ENCODE measurements around the gene PPP2R2D. TPM values are rescaled to one million over a fixed set of nuclear protein-coding genes. Genes with fewer than 3 reads are reported as not detected.
A peak's percentile ranks its signal among the peaks of the same experiment; 100 is the strongest.

PPP2R2D gene
- 10 to 100 TPM; 31.6 to 32.3 TPM for total RNA-seq

DNA sequence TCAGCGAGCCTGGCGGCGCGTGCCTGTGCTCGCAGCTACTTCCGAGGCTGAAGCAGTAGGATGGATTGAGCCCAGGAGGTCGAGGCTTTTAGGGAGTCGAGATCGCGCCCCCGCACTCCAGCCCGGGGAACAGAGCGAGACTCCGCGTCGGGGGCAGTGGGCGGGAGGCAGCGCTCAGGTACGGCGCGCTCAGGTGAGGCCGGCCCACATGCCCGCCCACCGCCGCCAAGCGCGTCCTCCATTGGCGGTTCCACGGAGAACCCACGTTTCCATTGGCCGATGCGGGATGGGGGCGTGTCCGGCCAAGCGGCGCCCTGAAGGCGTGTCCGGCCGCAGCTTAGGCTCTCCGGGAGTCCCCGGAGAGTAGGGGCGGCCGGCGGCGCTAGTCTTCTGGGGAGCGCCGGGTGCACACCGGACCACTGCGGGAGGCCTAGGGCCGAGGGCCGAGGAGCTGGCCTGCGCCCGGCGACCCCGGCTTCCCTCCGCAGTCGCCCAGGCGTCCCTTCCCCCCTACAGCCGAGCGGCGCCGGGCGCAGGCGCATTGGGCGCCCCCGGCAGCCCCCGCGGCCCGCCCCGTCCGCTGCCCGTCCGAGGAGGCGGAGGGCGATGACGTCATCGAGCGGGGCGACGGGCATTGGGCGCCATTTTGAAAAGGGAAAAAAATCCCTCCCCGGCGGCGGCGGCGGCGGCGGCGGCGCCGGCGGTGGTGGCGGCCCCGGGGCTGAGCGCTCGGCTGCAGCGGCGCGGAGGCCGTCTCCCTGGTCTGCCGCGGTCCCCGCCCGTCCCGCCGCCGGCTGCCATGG, at the start of gene PPP2R2D:
PPP2R2D (plus strand) TSS at position 659 of the 803 bp plus-strand sequence; CDS start at position 800, 141 bp downstream.
- Mint-ChIP-seq H3K36me3 (ENCODE audit: low read depth) (peaks cover 13% of the 10 kb centered on the region), H3K27ac (peak within 1 kb of the TSS; percentile 90), H3K27me3 (peaks cover 6% of the 10 kb centered on the region), H3K4me3 (peak within 1 kb of the TSS; percentile 92), H3K9me3 (no peaks in the 10 kb centered on the region), H3K4me1 (ENCODE audit: low read depth) (peaks cover 58% of the 10 kb centered on the region)
- POLR2A ChIA-PET, result interaction anchor here (1.3 to 2.3 kb wide), 3 partner anchors 9 to 44 kb away, joined by 5 to 8 read pairs (median 5); no protein-coding TSS in a partner anchor
- TF ChIP-seq, protein P1, sequence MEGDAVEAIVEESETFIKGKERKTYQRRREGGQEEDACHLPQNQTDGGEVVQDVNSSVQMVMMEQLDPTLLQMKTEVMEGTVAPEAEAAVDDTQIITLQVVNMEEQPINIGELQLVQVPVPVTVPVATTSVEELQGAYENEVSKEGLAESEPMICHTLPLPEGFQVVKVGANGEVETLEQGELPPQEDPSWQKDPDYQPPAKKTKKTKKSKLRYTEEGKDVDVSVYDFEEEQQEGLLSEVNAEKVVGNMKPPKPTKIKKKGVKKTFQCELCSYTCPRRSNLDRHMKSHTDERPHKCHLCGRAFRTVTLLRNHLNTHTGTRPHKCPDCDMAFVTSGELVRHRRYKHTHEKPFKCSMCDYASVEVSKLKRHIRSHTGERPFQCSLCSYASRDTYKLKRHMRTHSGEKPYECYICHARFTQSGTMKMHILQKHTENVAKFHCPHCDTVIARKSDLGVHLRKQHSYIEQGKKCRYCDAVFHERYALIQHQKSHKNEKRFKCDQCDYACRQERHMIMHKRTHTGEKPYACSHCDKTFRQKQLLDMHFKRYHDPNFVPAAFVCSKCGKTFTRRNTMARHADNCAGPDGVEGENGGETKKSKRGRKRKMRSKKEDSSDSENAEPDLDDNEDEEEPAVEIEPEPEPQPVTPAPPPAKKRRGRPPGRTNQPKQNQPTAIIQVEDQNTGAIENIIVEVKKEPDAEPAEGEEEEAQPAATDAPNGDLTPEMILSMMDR (IDR thresholded peaks at IDR 0.05), result no peak
- CTCF ChIA-PET, result interaction anchor here (0.9 to 2.9 kb wide), 7 partner anchors 11 to 122 kb away, joined by 3 to 17 read pairs (median 5); no protein-coding TSS in a partner anchor
- intact Hi-C loops (cut with micrococcal nuclease), result loop anchor here (5.0 kb wide), 1 partner anchor 82 kb away; the partner anchor contains the start of gene BNIP3
- ATAC-seq (peak; percentile 84), DNase-seq (peak; percentile 95)

DNA sequence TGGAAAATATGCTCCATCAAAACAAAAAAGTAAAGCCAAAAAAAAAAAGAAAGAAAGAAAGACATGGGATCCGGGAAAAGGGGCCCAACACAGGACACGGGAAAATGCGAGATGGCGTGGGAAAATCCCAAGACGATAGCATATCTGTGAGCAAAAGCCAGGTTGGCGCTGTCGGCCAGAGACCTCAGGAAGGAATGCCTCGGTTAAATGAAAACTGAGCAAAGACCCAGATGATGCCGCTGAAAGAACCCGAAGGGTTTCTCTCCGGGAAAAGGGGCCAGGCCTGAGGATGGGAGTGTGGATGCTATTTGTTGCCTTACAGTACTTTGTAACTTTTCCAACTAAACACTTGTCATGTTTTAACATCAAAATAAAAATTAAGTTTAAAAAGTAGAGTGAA, 49.5 kb upstream of the PPP2R2D start:
- ChIA-PET POLR2A (no interaction called here), CTCF (no interaction called here)
- Mint-ChIP-seq H3K4me3 (no peak overlapping the region), H3K36me3 (ENCODE audit: low read depth) (no peaks in the 10 kb centered on the region), H3K9me3 (peaks cover 4% of the 10 kb centered on the region), H3K27ac (no peak overlapping the region), H3K4me1 (ENCODE audit: low read depth) (no peaks in the 10 kb centered on the region), H3K27me3 (no peaks in the 10 kb centered on the region)
- no peak for ATAC-seq
- no peak for DNase-seq
- TF ChIP-seq, protein P1 (IDR thresholded peaks at IDR 0.05), result no peak
- intact Hi-C loops (cut with micrococcal nuclease), result no loop called here

DNA sequence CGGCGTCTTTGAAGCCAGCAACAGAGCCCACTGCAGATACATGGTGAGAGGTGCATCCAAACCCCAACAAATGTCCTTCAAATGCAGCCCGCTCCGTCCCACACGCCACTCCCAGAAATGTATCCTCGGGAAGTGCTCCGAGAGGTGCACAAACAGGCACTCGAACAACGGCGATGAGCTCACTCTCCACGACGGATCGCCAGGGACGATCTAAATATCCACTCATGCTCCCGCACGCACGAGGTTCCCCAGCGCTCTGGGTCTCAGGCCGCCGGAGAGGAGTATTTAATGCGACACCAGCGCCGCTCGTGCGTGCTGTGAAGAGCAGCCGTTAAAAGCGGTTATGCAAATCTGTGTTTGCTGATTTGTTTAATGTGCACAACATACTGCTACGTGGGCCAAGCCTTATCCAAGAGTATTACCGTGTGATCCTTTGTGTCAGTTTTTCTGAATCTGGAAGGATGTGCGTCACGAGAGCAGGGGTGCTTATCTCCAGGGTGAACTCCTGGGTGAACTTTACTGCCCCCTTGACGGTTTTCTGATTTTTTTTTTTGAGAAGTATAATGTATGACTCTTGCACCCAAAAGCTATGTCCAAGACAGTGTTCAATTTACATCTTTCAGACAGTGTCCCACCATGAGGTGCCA, 48.5 kb upstream of the PPP2R2D start:
- Mint-ChIP-seq H3K36me3 (ENCODE audit: low read depth) (no peaks in the 10 kb centered on the region), H3K9me3 (peaks cover 4% of the 10 kb centered on the region), H3K27ac (no peak overlapping the region), H3K4me3 (no peak overlapping the region), H3K27me3 (no peaks in the 10 kb centered on the region), H3K4me1 (ENCODE audit: low read depth) (no peaks in the 10 kb centered on the region)
- intact Hi-C loops (cut with micrococcal nuclease), result no loop called here
- ChIA-PET CTCF (no interaction called here), POLR2A (no interaction called here)
- DNase-seq (no peak), ATAC-seq (no peak)
- TF ChIP-seq, protein P1 (IDR thresholded peaks at IDR 0.05), result no peak

DNA sequence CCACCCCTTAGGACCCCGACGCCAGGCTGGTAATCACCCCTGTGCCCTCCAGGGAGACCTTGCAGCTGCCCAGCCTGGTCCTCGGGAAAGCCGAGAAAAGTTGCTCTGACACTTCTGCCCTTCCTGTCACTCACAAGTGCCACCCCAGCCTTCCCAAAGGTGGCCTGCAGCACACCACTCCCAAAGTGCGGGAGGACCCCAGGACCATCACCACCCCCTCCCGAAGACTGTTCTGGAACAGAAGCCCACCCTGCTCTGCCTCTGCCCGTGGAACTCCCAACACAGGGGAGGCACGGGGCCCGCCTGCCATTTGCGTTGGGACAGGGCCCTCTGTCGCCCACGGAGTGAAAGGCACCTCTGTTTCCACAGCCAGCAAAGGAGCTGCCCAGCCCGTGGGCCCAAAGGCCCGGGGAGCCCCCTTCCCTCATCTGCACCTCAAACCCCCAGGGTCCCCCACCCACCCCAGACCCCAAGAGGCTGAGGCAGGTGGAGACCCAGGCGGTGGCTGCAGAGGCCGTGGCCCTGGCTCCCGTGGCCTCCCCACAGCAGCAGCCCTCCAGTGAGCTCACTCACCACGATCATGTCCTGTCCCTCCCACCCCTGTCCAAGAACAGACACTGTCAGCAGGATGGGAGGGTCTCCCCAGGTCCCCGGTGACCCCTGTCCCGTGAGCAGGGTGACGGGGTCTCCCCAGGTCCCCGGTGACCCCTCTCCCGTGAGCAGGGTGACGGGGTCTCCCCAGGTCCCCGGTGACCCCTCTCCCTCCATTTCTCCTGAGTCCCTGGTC, 47.8 kb upstream of the PPP2R2D start:
- no peak for ATAC-seq
- TF ChIP-seq, protein P1 (IDR thresholded peaks at IDR 0.05), result no peak
- no peaks in the 10 kb centered on the region for H3K36me3 Mint-ChIP-seq (ENCODE audit: low read depth)
- ChIA-PET POLR2A (no interaction called here), CTCF (interaction anchor here (1.1 kb wide), 1 partner anchor 33 kb away, joined by 3 read pairs; no protein-coding TSS in a partner anchor)
- intact Hi-C loops (cut with micrococcal nuclease), result no loop called here
- no peak for DNase-seq
- no peak overlapping the region for H3K4me3 Mint-ChIP-seq
- H3K9me3 Mint-ChIP-seq, result peaks cover 4% of the 10 kb centered on the region
- H3K27me3 Mint-ChIP-seq, result no peaks in the 10 kb centered on the region
- no peaks in the 10 kb centered on the region for H3K4me1 Mint-ChIP-seq (ENCODE audit: low read depth)
- no peak overlapping the region for H3K27ac Mint-ChIP-seq

Measured in activated CD8-positive, alpha-beta T cell treated with anti-CD3 and anti-CD28 coated beads for 36 hours (primary cell).